Activated B cell treated with CpG ODN at 0.5 μM for 24 hours (primary cell): ENCODE measurements around the gene GPR55. TPM values are rescaled to one million over a fixed set of nuclear protein-coding genes. Genes with fewer than 3 reads are reported as not detected.

ENCODE experiments used
- ATAC-seq: fragments of 200-7000 bp; cut with Tn5 transposase; one replicate; pipeline ENCODE4 v1.10.0; 2021; ENCODE audit warnings: low read depth, mild to moderate bottlenecking, moderate library complexity
- CTCF ChIA-PET: fragments of 350-600 bp; sonication (Branson Sonifier 250); formaldehyde crosslinking; loops from one replicate; lab custom pipeline; 2021; ENCODE audit warnings: antibody characterized with exemption; lab: Charles Lee
- POLR2A ChIA-PET: fragments of 350-600 bp; sonication (Branson Sonifier 250); formaldehyde crosslinking; loops from one replicate; lab custom pipeline; 2021; ENCODE audit warnings: antibody characterized with exemption; lab: Charles Lee
- DNase-seq: peaks from one replicate; pipeline ENCODE4 v3.0.0; 2022
- H3K27ac Mint-ChIP-seq: one replicate; pipeline ENCODE4 v1.8.0; 2020; ENCODE audit warnings: mixed read lengths
- H3K27me3 Mint-ChIP-seq: one replicate; pipeline ENCODE4 v1.8.0; 2021; ENCODE audit warnings: mixed read lengths
- H3K36me3 Mint-ChIP-seq: one replicate; pipeline ENCODE4 v1.8.0; 2021; ENCODE audit warnings: low read depth, mixed read lengths
- H3K4me1 Mint-ChIP-seq: one replicate; pipeline ENCODE4 v1.8.0; 2021; ENCODE audit warnings: mixed read lengths
- H3K4me3 Mint-ChIP-seq: one replicate; pipeline ENCODE4 v1.8.0; 2020; ENCODE audit warnings: mild to moderate bottlenecking, mixed read lengths
- H3K9me3 Mint-ChIP-seq: one replicate; pipeline ENCODE4 v1.8.0; 2020; ENCODE audit warnings: mixed read lengths
- CTCF ChIP-seq: fragments of 200-600 bp; IDR thresholded peaks from one replicate; pipeline ENCODE4 v1.8.0; 2022; ENCODE audit warnings: antibody characterized with exemption, mild to moderate bottlenecking
- intact Hi-C: fragments of 100-400 bp; cut with micrococcal nuclease; formaldehyde crosslinking; loops from one replicate; pipeline ENCODE4 v1.15.1; 2024
- total RNA-seq: library from RNA; stranded (reverse); gene quantifications from 2 replicates; pipeline ENCODE4 v1.2.3, GENCODE V29; 2022

Gene GPR55
- total RNA-seq, 1 donor from 2014 or later: 6.3 TPM

- ChIA-PET CTCF (no interaction called here), POLR2A (no interaction called here)
- H3K27me3 Mint-ChIP-seq: peaks cover 3% of the 10 kb centered on the region
- intact Hi-C loops: no loop called here
- no peak overlapping the region for H3K4me3 Mint-ChIP-seq
- peaks cover 32% of the 10 kb centered on the region for H3K4me1 Mint-ChIP-seq
- no peak overlapping the region for H3K27ac Mint-ChIP-seq
- H3K9me3 Mint-ChIP-seq: no peaks in the 10 kb centered on the region
- no peak for DNase-seq
- no peak for ATAC-seq
- H3K36me3 Mint-ChIP-seq: no peaks in the 10 kb centered on the region
- TF ChIP-seq CTCF: no peak
Measured at GRCh38 chr2:230887342-230887741, 37.7 kb downstream of the GPR55 start.

- ATAC-seq (no peak), DNase-seq (no peak)
- TF ChIP-seq CTCF: no peak
- no peaks in the 10 kb centered on the region for H3K9me3 Mint-ChIP-seq
- peaks cover 3% of the 10 kb centered on the region for H3K27me3 Mint-ChIP-seq
- ChIA-PET CTCF (no interaction called here), POLR2A (no interaction called here)
- intact Hi-C loops: no loop called here
- H3K27ac Mint-ChIP-seq: no peak overlapping the region
- H3K4me1 Mint-ChIP-seq: peaks cover 30% of the 10 kb centered on the region
- H3K4me3 Mint-ChIP-seq: no peak overlapping the region
- no peaks in the 10 kb centered on the region for H3K36me3 Mint-ChIP-seq
Measured at GRCh38 chr2:230886671-230887071, 38.4 kb downstream of the GPR55 start.

GRCh38 chr2:230886206-230886605 lies 38.8 kb downstream of the GPR55 start:
- Mint-ChIP-seq H3K27me3 (peaks cover 3% of the 10 kb centered on the region), H3K4me1 (peaks cover 26% of the 10 kb centered on the region), H3K27ac (no peak overlapping the region), H3K9me3 (no peaks in the 10 kb centered on the region), H3K36me3 (no peaks in the 10 kb centered on the region), H3K4me3 (no peak overlapping the region)
- DNase-seq (no peak), ATAC-seq (no peak)
- intact Hi-C loops: no loop called here
- ChIA-PET POLR2A (no interaction called here), CTCF (no interaction called here)
- TF ChIP-seq CTCF: no peak

GRCh38 chr2:230885463-230886130 lies 39.4 kb downstream of the GPR55 start:
- TF ChIP-seq CTCF: no peak
- peaks cover 3% of the 10 kb centered on the region for H3K27me3 Mint-ChIP-seq
- POLR2A ChIA-PET: no interaction called here
- CTCF ChIA-PET: no interaction called here
- H3K4me3 Mint-ChIP-seq: no peak overlapping the region
- H3K27ac Mint-ChIP-seq: no peak overlapping the region
- H3K4me1 Mint-ChIP-seq: peaks cover 23% of the 10 kb centered on the region
- intact Hi-C loops: no loop called here
- DNase-seq (no peak), ATAC-seq (peak; percentile 45)
- no peaks in the 10 kb centered on the region for H3K9me3 Mint-ChIP-seq
- H3K36me3 Mint-ChIP-seq: peaks cover under 1% of the 10 kb centered on the region

GRCh38 chr2:230881840-230882239 lies 43.2 kb downstream of the GPR55 start:
- intact Hi-C loops: no loop called here
- Mint-ChIP-seq H3K4me3 (no peak overlapping the region), H3K9me3 (no peaks in the 10 kb centered on the region), H3K27ac (no peak overlapping the region), H3K4me1 (peaks cover 40% of the 10 kb centered on the region), H3K36me3 (peaks cover 24% of the 10 kb centered on the region), H3K27me3 (no peaks in the 10 kb centered on the region)
- ATAC-seq (no peak), DNase-seq (no peak)
- ChIA-PET POLR2A (no interaction called here), CTCF (no interaction called here)
- TF ChIP-seq CTCF: no peak
